22Rv1 (cell line): ENCODE results near the gene MYO15B.

ENCODE experiments used
- CTCF ChIP-seq: fragments of 450-650 bp; IDR thresholded peaks from 2 replicates; pipeline ENCODE4 v1.5.1; 2017; ENCODE audit warnings: mild to moderate bottlenecking
- ZFX ChIP-seq: fragments of 450-650 bp; IDR thresholded peaks from 2 replicates; pipeline ENCODE4 v1.6.1; 2017; ENCODE audit warnings: antibody characterized with exemption, borderline replicate concordance

GRCh38 chr17:75552425-75553294, 34.9 kb upstream of the MYO15B start:
- no peak for TF ChIP-seq CTCF
- no peak for TF ChIP-seq ZFX
